Central memory CD8-positive, alpha-beta T cell (primary cell): Measurements from ENCODE around the gene CDH26.
"Not testable (repeated sequence)": the region's sequence is repeated elsewhere in the genome, so short reads cannot be mapped to it uniquely, and the experiment has no call there.

Experiments used
- ATAC-seq: fragments of 150-1000 bp; cut with Tn5 transposase; replicated peaks from 2 replicates; pipeline ENCODE4 v1.10.0; 2022; ENCODE audit warnings: mild to moderate bottlenecking, moderate FRiP score, moderate number of reproducible peaks; ENCODE audit not compliant: poor library complexity, severe bottlenecking; ENCODE audit errors: extremely low read depth
- DNase-seq, 2 donors: peaks; one replicate each; pipeline ENCODE4 v3.0.0; 2021; ENCODE audit warnings: low spot score in 2 of 2
- H3K27ac Mint-ChIP-seq: one replicate; pipeline ENCODE4 v1.8.0; 2022; ENCODE audit warnings: low read depth, mild to moderate bottlenecking, moderate library complexity, mixed read lengths
- H3K27me3 Mint-ChIP-seq: one replicate; pipeline ENCODE4 v1.8.0; 2022; ENCODE audit warnings: mixed read lengths
- H3K36me3 Mint-ChIP-seq: one replicate; pipeline ENCODE4 v1.8.0; 2022; ENCODE audit warnings: mild to moderate bottlenecking, moderate library complexity, mixed read lengths; ENCODE audit not compliant: insufficient read depth
- H3K4me1 Mint-ChIP-seq: one replicate; pipeline ENCODE4 v1.8.0; 2022; ENCODE audit warnings: mixed read lengths
- H3K4me3 Mint-ChIP-seq: one replicate; pipeline ENCODE4 v1.8.0; 2022; ENCODE audit warnings: mild to moderate bottlenecking, moderate library complexity, mixed read lengths
- H3K9me3 Mint-ChIP-seq: one replicate; pipeline ENCODE4 v1.8.0; 2022; ENCODE audit warnings: mixed read lengths

Gene CDH26

GRCh38 chr20:60035486-60035885 lies 77.3 kb downstream of the CDH26 start:
- ATAC-seq = no peak
- H3K9me3 Mint-ChIP-seq = no peaks in the 10 kb centered on the region
- peaks cover 33% of the 10 kb centered on the region for H3K27me3 Mint-ChIP-seq
- DNase-seq = no peak
- H3K4me1 Mint-ChIP-seq = no peaks in the 10 kb centered on the region
- H3K4me3 Mint-ChIP-seq = no peak overlapping the region
- H3K27ac Mint-ChIP-seq = no peak overlapping the region
- H3K36me3 Mint-ChIP-seq = peaks cover 2% of the 10 kb centered on the region

GRCh38 chr20:60036346-60036745 lies 78.1 kb downstream of the CDH26 start:
- no peak overlapping the region for H3K27ac Mint-ChIP-seq
- H3K36me3 Mint-ChIP-seq = peaks cover 2% of the 10 kb centered on the region
- ATAC-seq = no peak
- no peaks in the 10 kb centered on the region for H3K4me1 Mint-ChIP-seq
- no peak overlapping the region for H3K4me3 Mint-ChIP-seq
- H3K9me3 Mint-ChIP-seq = no peaks in the 10 kb centered on the region
- peaks cover 42% of the 10 kb centered on the region for H3K27me3 Mint-ChIP-seq
- no peak for DNase-seq

- Mint-ChIP-seq H3K4me1 (no peaks in the 10 kb centered on the region), H3K27me3 (peaks cover 42% of the 10 kb centered on the region), H3K4me3 (no peak overlapping the region), H3K27ac (no peak overlapping the region), H3K36me3 (peaks cover 2% of the 10 kb centered on the region), H3K9me3 (no peaks in the 10 kb centered on the region)
- ATAC-seq = no peak
- no peak for DNase-seq
Measured at GRCh38 chr20:60036746-60037499, 78.7 kb downstream of the CDH26 start.

- H3K27me3 Mint-ChIP-seq = peaks cover 42% of the 10 kb centered on the region
- H3K36me3 Mint-ChIP-seq = peaks cover 2% of the 10 kb centered on the region
- no peak for ATAC-seq
- H3K4me3 Mint-ChIP-seq = no peak overlapping the region
- DNase-seq = no peak
- no peaks in the 10 kb centered on the region for H3K9me3 Mint-ChIP-seq
- no peaks in the 10 kb centered on the region for H3K4me1 Mint-ChIP-seq
- H3K27ac Mint-ChIP-seq = no peak overlapping the region
Measured at GRCh38 chr20:60038400-60039008, 80.3 kb downstream of the CDH26 start.

GRCh38 chr20:60039526-60039925 lies 81.3 kb downstream of the CDH26 start:
- ATAC-seq (no peak), DNase-seq (no peak)
- H3K4me1 Mint-ChIP-seq = no peaks in the 10 kb centered on the region
- no peak overlapping the region for H3K4me3 Mint-ChIP-seq
- H3K36me3 Mint-ChIP-seq = peaks cover 2% of the 10 kb centered on the region
- no peaks in the 10 kb centered on the region for H3K9me3 Mint-ChIP-seq
- H3K27ac Mint-ChIP-seq = no peak overlapping the region
- peaks cover 42% of the 10 kb centered on the region for H3K27me3 Mint-ChIP-seq

- Mint-ChIP-seq H3K36me3 (peaks cover 2% of the 10 kb centered on the region), H3K4me1 (no peaks in the 10 kb centered on the region), H3K27me3 (peaks cover 42% of the 10 kb centered on the region), H3K4me3 (no peak overlapping the region), H3K27ac (no peak overlapping the region), H3K9me3 (no peaks in the 10 kb centered on the region)
- DNase-seq = no peak
- no peak for ATAC-seq
Measured at GRCh38 chr20:60040471-60041162, 82.4 kb downstream of the CDH26 start.

GRCh38 chr20:60041436-60042165 lies 83.4 kb downstream of the CDH26 start:
- not testable (repeated sequence) for H3K36me3 Mint-ChIP-seq, H3K4me1 Mint-ChIP-seq, ATAC-seq, H3K27ac Mint-ChIP-seq, H3K4me3 Mint-ChIP-seq, DNase-seq, H3K9me3 Mint-ChIP-seq
- H3K27me3 Mint-ChIP-seq = peaks cover 40% of the 10 kb centered on the region

- DNase-seq = no peak
- Mint-ChIP-seq H3K27ac (no peak overlapping the region), H3K36me3 (no peaks in the 10 kb centered on the region), H3K9me3 (no peaks in the 10 kb centered on the region), H3K4me1 (no peaks in the 10 kb centered on the region), H3K27me3 (peaks cover 29% of the 10 kb centered on the region), H3K4me3 (no peak overlapping the region)
- no peak for ATAC-seq
Measured at GRCh38 chr20:60043435-60043834, 85.2 kb downstream of the CDH26 start.

GRCh38 chr20:60046011-60046413 lies 87.8 kb downstream of the CDH26 start:
- no peak overlapping the region for H3K4me3 Mint-ChIP-seq
- no peak overlapping the region for H3K27ac Mint-ChIP-seq
- H3K4me1 Mint-ChIP-seq = no peaks in the 10 kb centered on the region
- no peaks in the 10 kb centered on the region for H3K9me3 Mint-ChIP-seq
- no peak for DNase-seq
- ATAC-seq = no peak
- no peaks in the 10 kb centered on the region for H3K36me3 Mint-ChIP-seq
- peaks cover 4% of the 10 kb centered on the region for H3K27me3 Mint-ChIP-seq

GRCh38 chr20:60046436-60046835 lies 88.2 kb downstream of the CDH26 start:
- H3K27ac Mint-ChIP-seq = no peak overlapping the region
- H3K9me3 Mint-ChIP-seq = no peaks in the 10 kb centered on the region
- no peak overlapping the region for H3K4me3 Mint-ChIP-seq
- no peaks in the 10 kb centered on the region for H3K36me3 Mint-ChIP-seq
- DNase-seq = no peak
- H3K27me3 Mint-ChIP-seq = peaks cover under 1% of the 10 kb centered on the region
- ATAC-seq = no peak
- no peaks in the 10 kb centered on the region for H3K4me1 Mint-ChIP-seq

GRCh38 chr20:60046860-60047259 lies 88.6 kb downstream of the CDH26 start:
- ATAC-seq = no peak

GRCh38 chr20:60048634-60049521 lies 90.7 kb downstream of the CDH26 start:
- DNase-seq (no peak), ATAC-seq (no peak)
- Mint-ChIP-seq H3K36me3 (no peaks in the 10 kb centered on the region), H3K4me3 (no peak overlapping the region), H3K9me3 (no peaks in the 10 kb centered on the region), H3K27ac (no peak overlapping the region), H3K27me3 (no peaks in the 10 kb centered on the region), H3K4me1 (peaks cover 10% of the 10 kb centered on the region)

More at GRCh38 chr20:60046860-60047259, 88.6 kb downstream of the CDH26 start:
- Mint-ChIP-seq H3K4me3 (no peak overlapping the region), H3K27ac (no peak overlapping the region), H3K36me3 (no peaks in the 10 kb centered on the region), H3K4me1 (no peaks in the 10 kb centered on the region), H3K27me3 (no peaks in the 10 kb centered on the region), H3K9me3 (no peaks in the 10 kb centered on the region)
- no peak for DNase-seq
